Upper lobe of right lung (tissue), 1 donor: ENCODE measurements around the gene XYLT1. TPM values are rescaled to one million over a fixed set of nuclear protein-coding genes. Genes with fewer than 3 reads are reported as not detected.

Experiments used
- ATAC-seq: fragments of 200-7000 bp; cut with Tn5 transposase; one replicate; pipeline ENCODE4 v1.9.1; 2020; ENCODE audit warnings: mild to moderate bottlenecking, moderate library complexity
- DNase-seq: peaks from one replicate; pipeline ENCODE4 v3.0.0-alpha.2; 2020
- H3K27ac ChIP-seq: fragments of 200-600 bp; one replicate; pipeline ENCODE4 v1.8.0; 2022
- H3K27me3 ChIP-seq: fragments of 200-600 bp; one replicate; pipeline ENCODE4 v1.8.0; 2022; ENCODE audit warnings: mild to moderate bottlenecking
- H3K36me3 ChIP-seq: fragments of 200-600 bp; one replicate; pipeline ENCODE4 v1.8.0; 2022
- H3K4me1 ChIP-seq: fragments of 200-600 bp; one replicate; pipeline ENCODE4 v1.8.0; 2022
- H3K4me3 ChIP-seq: fragments of 200-600 bp; one replicate; pipeline ENCODE4 v1.8.0; 2022; ENCODE audit warnings: mild to moderate bottlenecking
- H3K9me3 ChIP-seq: fragments of 200-600 bp; one replicate; pipeline ENCODE4 v1.8.0; 2022
- CTCF ChIP-seq: fragments of 200-600 bp; IDR thresholded peaks from one replicate; pipeline ENCODE4 v1.8.0; 2022; ENCODE audit warnings: antibody characterized with exemption
- intact Hi-C: fragments of 100-400 bp; cut with DNase I; formaldehyde crosslinking; loops from one replicate; pipeline ENCODE4 v1.11.0; 2022
- total RNA-seq: library from RNA; stranded (reverse); fragmentation: NEBNext Ultra II Directional; extraction: Animal tissue kit (Norgen Biotek cat#: 25700); gene quantifications from one replicate; pipeline ENCODE4 v1.2.1, GENCODE V29; 2021
- donor health status: DM: no; HTN: yes; CAD: no; lungs with severe emphysema.

Gene XYLT1
- total RNA-seq, 1 donor from 2014 or later, result 12.1 TPM

GRCh38 chr16:17476414-17477259 lies 5.9 kb upstream of the XYLT1 start:
- peak; percentile 55 for TF ChIP-seq CTCF
- H3K27ac ChIP-seq, result no peak overlapping the region
- H3K27me3 ChIP-seq, result no peaks in the 10 kb centered on the region
- H3K4me3 ChIP-seq, result no peak overlapping the region
- H3K4me1 ChIP-seq, result peaks cover 7% of the 10 kb centered on the region
- no peaks in the 10 kb centered on the region for H3K9me3 ChIP-seq
- ATAC-seq, result peak; percentile 71
- H3K36me3 ChIP-seq, result no peaks in the 10 kb centered on the region
- intact Hi-C loops, result no loop called here
- DNase-seq, result no peak

GRCh38 chr16:17475104-17475503 lies 4.3 kb upstream of the XYLT1 start:
- H3K4me3 ChIP-seq, result no peak overlapping the region
- ATAC-seq (no peak), DNase-seq (no peak)
- no peaks in the 10 kb centered on the region for H3K36me3 ChIP-seq
- H3K27me3 ChIP-seq, result no peaks in the 10 kb centered on the region
- intact Hi-C loops, result no loop called here
- no peak overlapping the region for H3K27ac ChIP-seq
- no peak for TF ChIP-seq CTCF
- H3K9me3 ChIP-seq, result no peaks in the 10 kb centered on the region
- H3K4me1 ChIP-seq, result peaks cover 11% of the 10 kb centered on the region

DNA sequence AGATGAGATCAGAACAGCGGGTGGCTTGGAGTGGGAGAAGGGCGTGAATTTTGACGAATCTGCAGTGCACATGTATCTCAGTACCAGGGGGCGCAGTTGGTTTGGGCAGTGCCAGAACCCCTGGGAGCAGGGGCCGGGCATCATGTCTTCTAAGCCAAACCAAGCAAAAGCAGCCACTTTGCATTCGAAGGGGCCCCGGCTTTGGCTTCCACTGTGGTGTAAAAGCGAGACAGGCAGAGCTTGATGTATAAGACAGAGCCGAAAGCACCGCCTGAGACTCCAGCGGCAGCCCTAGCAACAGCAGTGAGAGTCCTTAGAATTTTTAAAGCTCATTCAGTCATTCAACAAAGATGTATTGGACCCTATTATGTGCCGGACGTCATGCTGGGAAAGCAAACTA lies 3.8 kb upstream of the XYLT1 start:
- no peak for ATAC-seq
- DNase-seq, result no peak
- H3K27me3 ChIP-seq, result no peaks in the 10 kb centered on the region
- TF ChIP-seq CTCF, result no peak
- H3K36me3 ChIP-seq, result no peaks in the 10 kb centered on the region
- H3K27ac ChIP-seq, result no peak overlapping the region
- no peak overlapping the region for H3K4me3 ChIP-seq
- no peaks in the 10 kb centered on the region for H3K9me3 ChIP-seq
- intact Hi-C loops, result no loop called here
- peaks cover 11% of the 10 kb centered on the region for H3K4me1 ChIP-seq

DNA sequence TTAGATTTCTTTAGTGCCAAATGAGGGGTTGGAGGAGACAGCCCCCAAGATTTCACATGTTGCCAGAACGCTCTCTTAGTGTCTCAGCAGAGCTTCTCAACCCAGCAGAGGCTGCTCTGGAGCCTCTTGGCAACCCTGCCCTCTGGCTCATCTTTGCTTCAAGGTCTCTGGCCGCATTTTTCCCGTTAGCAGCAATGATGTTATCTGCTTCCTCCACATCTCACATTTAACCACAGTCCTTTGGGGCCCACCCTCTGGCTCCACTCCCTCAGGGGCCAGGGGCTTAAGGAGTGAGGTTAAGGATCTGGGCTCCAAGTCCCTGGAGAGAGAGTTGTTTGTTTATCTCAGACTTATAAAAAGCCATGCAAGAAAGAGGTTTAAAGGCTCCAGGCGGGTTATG lies 3.3 kb upstream of the XYLT1 start:
- intact Hi-C loops, result no loop called here
- no peaks in the 10 kb centered on the region for H3K9me3 ChIP-seq
- no peak overlapping the region for H3K27ac ChIP-seq
- ATAC-seq, result no peak
- H3K4me3 ChIP-seq, result no peak overlapping the region
- no peaks in the 10 kb centered on the region for H3K36me3 ChIP-seq
- DNase-seq, result no peak
- no peaks in the 10 kb centered on the region for H3K27me3 ChIP-seq
- peaks cover 17% of the 10 kb centered on the region for H3K4me1 ChIP-seq
- no peak for TF ChIP-seq CTCF

GRCh38 chr16:17471719-17472461 lies 1.1 kb upstream of the XYLT1 start:
- DNase-seq (no peak), ATAC-seq (no peak)
- peaks cover 33% of the 10 kb centered on the region for H3K4me1 ChIP-seq
- H3K27me3 ChIP-seq, result no peaks in the 10 kb centered on the region
- no peak overlapping the region for H3K27ac ChIP-seq
- no peak overlapping the region for H3K4me3 ChIP-seq
- no peak for TF ChIP-seq CTCF
- H3K36me3 ChIP-seq, result no peaks in the 10 kb centered on the region
- H3K9me3 ChIP-seq, result no peaks in the 10 kb centered on the region
- intact Hi-C loops, result no loop called here
